PC-3 (cell line): Measurements from ENCODE around the gene AKAP13. TPM values are rescaled to one million over a fixed set of nuclear protein-coding genes. Genes with fewer than 3 reads are reported as not detected.

Experiments
- ATAC-seq: fragments of 200-7000 bp; cut with Tn5 transposase; 2 replicates; pipeline ENCODE4 v1.9.1; 2020; ENCODE audit warnings: mild to moderate bottlenecking, moderate library complexity
- BruUV-seq: library from RNA; stranded (reverse); fragments of 400-500 nt; replicated peaks from 2 replicates; lab custom pipeline; 2021; lab: Mats Ljungman, UMichigan
- CTCF ChIA-PET: fragments of 300-600 bp; sonication (Branson Sonifier 250); formaldehyde crosslinking; loops from one replicate; lab custom pipeline; 2022; ENCODE audit warnings: antibody characterized with exemption; lab: Charles Lee
- POLR2A ChIA-PET: fragments of 300-600 bp; sonication (Branson Sonifier 250); formaldehyde crosslinking; loops from one replicate; lab custom pipeline; 2022; ENCODE audit warnings: antibody characterized with exemption; ENCODE audit not compliant: unreplicated experiment; lab: Charles Lee
- DNase-seq: peaks from one replicate; pipeline ENCODE4 v3.0.0-alpha.2; 2015
- H2AFZ ChIP-seq: fragments of 300-600 bp; sonication (generic); 2 replicates; pipeline ENCODE4 v1.6.0; 2016; ENCODE audit warnings: antibody characterized with exemption, low read length
- H3F3A ChIP-seq: fragments of 300-600 bp; sonication (generic); one replicate; pipeline ENCODE4 v1.6.0; 2017; ENCODE audit warnings: antibody characterized with exemption, low read length, control low read depth, mild to moderate bottlenecking; ENCODE audit not compliant: unreplicated experiment
- H3K27ac ChIP-seq: fragments of 300-600 bp; sonication (generic); 2 replicates; pipeline ENCODE4 v1.5.1; 2016; ENCODE audit warnings: mild to moderate bottlenecking, low read length
- H3K27me3 ChIP-seq: fragments of 300-600 bp; sonication (generic); 2 replicates; pipeline ENCODE4 v1.6.1; 2016; ENCODE audit warnings: low read length, mixed read lengths
- H3K36me3 ChIP-seq: fragments of 300-600 bp; sonication (generic); 2 replicates; pipeline ENCODE4 v1.6.1; 2016; ENCODE audit warnings: low read depth, mixed run types, low read length, mixed read lengths
- H3K4me1 ChIP-seq: fragments of 300-600 bp; sonication (generic); 2 replicates; pipeline ENCODE4 v1.5.1; 2016; ENCODE audit warnings: low read length; ENCODE audit not compliant: insufficient read depth
- H3K4me2 ChIP-seq: fragments of 300-600 bp; sonication (generic); 2 replicates; pipeline ENCODE4 v1.6.0; 2016; ENCODE audit warnings: low read length
- H3K4me3 ChIP-seq: fragments of 300-600 bp; sonication (generic); 2 replicates; pipeline ENCODE4 v1.5.1; 2016; ENCODE audit warnings: mild to moderate bottlenecking, low read length, mixed read lengths
- H3K79me2 ChIP-seq: fragments of 300-600 bp; sonication (generic); 2 replicates; pipeline ENCODE4 v1.6.1; 2017; ENCODE audit warnings: low read length, mixed read lengths
- H3K9ac ChIP-seq: fragments of 300-600 bp; sonication (generic); 2 replicates; pipeline ENCODE4 v1.6.0; 2016; ENCODE audit warnings: mild to moderate bottlenecking, low read length
- H3K9me2 ChIP-seq: fragments of 300-600 bp; sonication (generic); replicated peaks from 2 replicates; pipeline ENCODE4 v1.6.1; 2016; ENCODE audit warnings: mixed run types, low read length, mixed read lengths
- H3K9me3 ChIP-seq: fragments of 300-600 bp; sonication (generic); 2 replicates; pipeline ENCODE4 v1.6.1; 2016; ENCODE audit warnings: low read length, mixed read lengths
- H4K20me1 ChIP-seq: fragments of 300-600 bp; sonication (generic); 2 replicates; pipeline ENCODE4 v1.6.1; 2016; ENCODE audit warnings: low read length, mixed read lengths
- CTCF ChIP-seq: fragments of 300-600 bp; sonication (generic); conservative IDR thresholded peaks from 2 replicates; pipeline ENCODE4 v1.5.1; 2017; ENCODE audit warnings: antibody characterized with exemption, low read depth, mild to moderate bottlenecking, low read length
- EZH2 ChIP-seq: fragments of 300-600 bp; sonication (generic); IDR thresholded peaks from one replicate; pipeline ENCODE4 v1.6.1; 2017; ENCODE audit warnings: antibody characterized with exemption, mild to moderate bottlenecking, low read length; ENCODE audit not compliant: unreplicated experiment
- EZH2phosphoT487 ChIP-seq: fragments of 300-600 bp; sonication (generic); IDR thresholded peaks from 2 replicates; pipeline ENCODE4 v1.6.1; 2018; ENCODE audit warnings: mild to moderate bottlenecking, antibody characterized with exemption, low read length, borderline replicate concordance
- intact Hi-C: fragments of 100-400 bp; cut with micrococcal nuclease; formaldehyde crosslinking; loops from 2 replicates; pipeline ENCODE4 v1.9.0; 2023
- total RNA-seq: library from RNA; depleted of rRNA; stranded (reverse); fragments of >200 nt; gene quantifications from 2 replicates; pipeline ENCODE4 v1.2.3, GENCODE V29; 2014

AKAP13 gene
- total RNA-seq, 1 experiment from 2014 or later, result 36.8 TPM

GRCh38 chr15:85462029-85462428 lies 81.6 kb downstream of the AKAP13 start:
- Histone ChIP-seq H4K20me1 (peaks cover 5% of the 10 kb centered on the region; the same call in 1 of the 2 replicates), H3K36me3 (no peaks in the 10 kb centered on the region), H3K9me2 (no peaks in the 10 kb centered on the region), H3K4me3 (no peak overlapping the region), H3K79me2 (peaks cover 58% of the 10 kb centered on the region), H3K4me1 (peaks cover 8% of the 10 kb centered on the region), H3K27ac (no peak overlapping the region), H3K4me2 (no peak overlapping the region), H3K9me3 (no peaks in the 10 kb centered on the region), H3K27me3 (no peaks in the 10 kb centered on the region), H2AFZ (no peak overlapping the region), H3F3A (no peaks in the 10 kb centered on the region), H3K9ac (no peak overlapping the region)
- no TSS peak for BruUV-seq
- ChIA-PET CTCF (no interaction called here), POLR2A (no interaction called here)
- intact Hi-C loops, result no loop called here
- ATAC-seq (no peak), DNase-seq (no peak)
- no peak for TF ChIP-seq CTCF
- TF ChIP-seq EZH2phosphoT487, result no peak
- no peak for TF ChIP-seq EZH2

- intact Hi-C loops, result no loop called here
- H3K9ac ChIP-seq, result no peak overlapping the region
- H2AFZ ChIP-seq, result no peak overlapping the region
These were observed 83.0 kb downstream of the AKAP13 start for GRCh38 chr15:85463276-85463892.

More at GRCh38 chr15:85463276-85463892, 83.0 kb downstream of the AKAP13 start:
- no peaks in the 10 kb centered on the region for H3K36me3 ChIP-seq
- H3K9me2 ChIP-seq, result no peaks in the 10 kb centered on the region
- H4K20me1 ChIP-seq, result peaks cover 10% of the 10 kb centered on the region; the same call in 1 of the 2 replicates
- no peaks in the 10 kb centered on the region for H3F3A ChIP-seq
- ATAC-seq, result no peak
- no peak overlapping the region for H3K27ac ChIP-seq
- no peaks in the 10 kb centered on the region for H3K27me3 ChIP-seq
- H3K4me1 ChIP-seq, result peaks cover 8% of the 10 kb centered on the region
- ChIA-PET CTCF (no interaction called here), POLR2A (no interaction called here)
- peaks cover 63% of the 10 kb centered on the region for H3K79me2 ChIP-seq
- no peak for DNase-seq
- no TSS peak for BruUV-seq
- no peaks in the 10 kb centered on the region for H3K9me3 ChIP-seq
- H3K4me3 ChIP-seq, result no peak overlapping the region
- H3K4me2 ChIP-seq, result no peak overlapping the region
- TF ChIP-seq CTCF, result no peak
- TF ChIP-seq EZH2phosphoT487, result no peak
- TF ChIP-seq EZH2, result no peak
